PFSK-1 (cell line): ENCODE data around the gene CNIH3.

Source experiments
- FOXP2 ChIP-seq: optimal IDR thresholded peaks from 2 replicates; pipeline ENCODE3; 2011; ENCODE audit warnings: borderline replicate concordance, control low read depth, inconsistent platforms; ENCODE audit not compliant: insufficient read depth; ENCODE audit errors: extremely low read length, extremely low read depth
- POLR2AphosphoS5 ChIP-seq: IDR thresholded peaks from 2 replicates; pipeline ENCODE4 v1.6.1; 2012; ENCODE audit warnings: low read depth, mild to moderate bottlenecking, control low read depth, low read length, moderate library complexity
- REST ChIP-seq, 2 experiments: IDR thresholded peaks; 2 replicates each; pipeline versions ENCODE4 v1.6.1 to v1.8.0; 2011 to 2012; ENCODE audit warnings: low read depth in 2 of 2, low read length in 2 of 2, control low read depth in 1 of 2, inconsistent platforms in 1 of 2, mild to moderate bottlenecking in 1 of 2, moderate library complexity in 1 of 2; ENCODE audit not compliant: insufficient read depth in 1 of 2
- SIN3A ChIP-seq: IDR thresholded peaks from 2 replicates; pipeline ENCODE4 v1.6.1; 2012; ENCODE audit warnings: mild to moderate bottlenecking, low read length, moderate library complexity, borderline replicate concordance; ENCODE audit not compliant: insufficient read depth
- TAF1 ChIP-seq: IDR thresholded peaks from 2 replicates; pipeline ENCODE4 v1.6.1; 2012; ENCODE audit warnings: low read length, control low read depth, borderline replicate concordance; ENCODE audit not compliant: insufficient read depth

The CNIH3 gene

DNA sequence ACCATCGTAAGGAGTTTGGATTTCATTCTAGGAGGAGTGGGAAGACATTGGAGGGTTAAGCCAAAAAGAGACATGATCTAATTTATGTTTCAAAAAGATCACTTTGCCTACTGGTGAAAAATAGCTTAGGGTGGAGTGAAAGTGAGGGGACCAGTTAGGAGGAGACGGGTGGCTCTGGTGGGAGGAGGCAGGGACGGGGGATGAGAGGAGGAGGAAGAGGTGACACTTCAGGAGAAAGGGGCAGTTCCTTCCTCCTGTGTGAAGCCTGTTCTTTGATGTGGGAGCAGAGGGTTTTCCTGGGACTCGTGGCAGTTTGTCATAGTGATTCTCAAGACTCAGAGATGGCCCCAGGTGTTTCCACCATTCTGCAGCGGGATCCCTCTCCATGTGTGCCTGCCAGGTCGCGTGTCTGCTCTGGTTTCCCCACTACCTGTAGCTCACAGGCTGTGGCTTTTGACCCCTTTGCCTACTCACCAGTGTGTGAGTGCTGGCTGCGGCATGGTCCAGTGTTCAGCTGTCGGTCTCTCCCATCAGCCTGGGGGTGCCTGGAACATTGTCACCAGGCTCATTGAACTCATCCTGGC lies 102.4 kb downstream of the CNIH3 start:
- TF ChIP-seq POLR2AphosphoS5: no peak
- no peak for TF ChIP-seq SIN3A

DNA sequence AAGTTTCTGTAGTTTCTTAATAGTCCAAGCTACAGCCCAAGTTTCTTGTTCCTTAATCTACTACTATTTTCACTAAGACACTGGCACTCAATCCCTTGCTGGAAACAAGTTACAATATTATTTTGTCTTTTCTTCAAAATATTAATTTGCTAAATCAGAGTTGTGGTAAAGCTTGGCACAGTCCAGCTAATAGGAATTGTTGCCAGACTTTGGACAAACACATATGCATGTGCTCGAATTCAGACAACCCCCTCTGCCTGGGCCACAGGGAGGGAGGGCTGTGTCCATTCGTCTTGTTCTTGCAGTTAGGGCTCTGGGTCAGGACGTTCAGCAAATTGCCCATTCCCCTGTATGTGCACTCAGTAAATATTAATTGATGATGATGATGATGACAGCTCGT lies 103.6 kb downstream of the CNIH3 start:
- TF ChIP-seq SIN3A (no peak), TAF1 (no peak)

DNA sequence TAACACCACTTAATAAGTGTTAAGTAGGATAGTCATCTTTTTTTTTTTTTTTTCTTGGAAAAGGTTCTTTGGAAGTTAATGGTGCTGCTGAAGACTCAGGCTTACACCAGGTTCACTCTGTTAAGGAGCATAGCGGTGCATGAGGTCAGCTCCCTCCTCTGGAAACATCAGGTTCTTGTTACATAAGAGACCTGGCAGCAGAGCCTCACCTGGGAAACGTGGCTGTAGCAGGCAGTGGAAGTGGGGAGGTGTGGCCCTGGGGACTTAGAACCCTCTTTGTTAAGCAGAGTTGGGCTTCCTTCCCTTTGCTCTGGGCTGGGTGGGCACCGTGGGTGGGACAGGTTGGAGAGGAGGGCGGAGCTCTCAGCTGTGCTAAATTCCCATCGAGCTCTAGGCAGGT lies 104.1 kb downstream of the CNIH3 start:
- TF ChIP-seq REST (IDR thresholded peaks at IDR 0.05; ENCODE audit: insufficient read depth in 1 of 2, low read depth in 2 of 2, low read length in 2 of 2) (no peak), SIN3A (no peak), TAF1 (no peak), POLR2AphosphoS5 (no peak), FOXP2 (no peak)

- TF ChIP-seq TAF1 (no peak), FOXP2 (no peak)
These were observed 104.9 kb downstream of the CNIH3 start for GRCh38 chr1:224721000-224721399.

DNA sequence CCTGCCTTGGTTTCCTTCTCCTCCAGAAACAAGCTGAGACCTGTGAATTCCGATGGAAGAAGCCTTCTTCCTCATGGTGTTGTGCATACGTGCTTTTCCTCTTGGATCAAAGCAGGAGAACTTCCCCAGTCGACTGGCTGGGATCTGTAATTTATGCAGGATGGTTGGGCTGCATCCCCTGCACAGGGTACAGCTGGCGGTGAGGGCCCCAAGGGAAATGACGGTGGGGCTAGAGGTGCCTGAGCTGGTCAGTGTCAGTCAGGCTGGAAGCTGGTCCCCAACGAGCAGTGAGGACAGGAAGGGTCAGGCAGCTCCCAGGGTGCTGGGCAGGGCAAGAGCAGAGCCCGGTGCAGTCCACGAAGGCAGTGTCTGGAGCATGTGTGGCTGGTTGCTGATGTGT lies 106.7 kb downstream of the CNIH3 start:
- TF ChIP-seq POLR2AphosphoS5: no peak
- TF ChIP-seq SIN3A: no peak
- no peak for TF ChIP-seq TAF1
- TF ChIP-seq REST (IDR thresholded peaks at IDR 0.05; ENCODE audit: insufficient read depth in 1 of 2, low read depth in 2 of 2, low read length in 2 of 2): no peak
- no peak for TF ChIP-seq FOXP2

DNA sequence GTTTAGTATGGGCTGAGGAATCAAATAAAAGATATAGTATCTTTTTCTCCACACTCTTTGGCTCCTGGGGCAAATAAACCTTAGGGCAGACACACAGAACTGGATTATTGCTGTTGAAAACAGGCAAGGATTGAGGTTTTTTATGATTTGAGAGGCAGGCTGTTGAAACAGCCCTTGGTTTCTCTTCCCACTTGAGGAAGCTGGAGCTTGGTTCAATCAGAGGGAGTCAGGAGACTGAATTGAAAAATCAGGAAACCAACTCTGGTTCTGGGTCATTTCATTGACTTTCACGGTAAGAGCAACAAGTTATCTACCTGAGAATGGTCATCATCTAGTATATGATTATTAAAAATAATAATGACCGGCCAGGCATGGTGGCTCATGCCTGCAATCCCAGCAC lies 108.4 kb downstream of the CNIH3 start:
- no peak for TF ChIP-seq POLR2AphosphoS5
- TF ChIP-seq REST (IDR thresholded peaks at IDR 0.05; ENCODE audit: insufficient read depth in 1 of 2, low read depth in 2 of 2, low read length in 2 of 2): no peak
- TF ChIP-seq SIN3A: no peak
- TF ChIP-seq FOXP2: no peak
- no peak for TF ChIP-seq TAF1
